ENCODE results near the gene PRKN.

GRCh38 chr6:162627825-162628224 lies 99.7 kb downstream of the PRKN start:
- no peak for TF ChIP-seq FOXM1 (IDR thresholded peaks at IDR 0.05; ENCODE audit: borderline replicate concordance)
- no peak for TF ChIP-seq FOXA1 (IDR thresholded peaks at IDR 0.05)
- no peak for TF ChIP-seq LEF1 (IDR thresholded peaks at IDR 0.05; ENCODE audit: borderline replicate concordance)
- TF ChIP-seq SP1 (IDR thresholded peaks at IDR 0.05): no peak
- no peak for TF ChIP-seq ELF4 (IDR thresholded peaks at IDR 0.05)
- no peak for TF ChIP-seq ZNF384 (IDR thresholded peaks at IDR 0.05)
- TF ChIP-seq BHLHE40 (IDR thresholded peaks at IDR 0.05; ENCODE audit: borderline replicate concordance): no peak
- no peak for TF ChIP-seq ARNT (IDR thresholded peaks at IDR 0.05)
- TF ChIP-seq, protein P1, sequence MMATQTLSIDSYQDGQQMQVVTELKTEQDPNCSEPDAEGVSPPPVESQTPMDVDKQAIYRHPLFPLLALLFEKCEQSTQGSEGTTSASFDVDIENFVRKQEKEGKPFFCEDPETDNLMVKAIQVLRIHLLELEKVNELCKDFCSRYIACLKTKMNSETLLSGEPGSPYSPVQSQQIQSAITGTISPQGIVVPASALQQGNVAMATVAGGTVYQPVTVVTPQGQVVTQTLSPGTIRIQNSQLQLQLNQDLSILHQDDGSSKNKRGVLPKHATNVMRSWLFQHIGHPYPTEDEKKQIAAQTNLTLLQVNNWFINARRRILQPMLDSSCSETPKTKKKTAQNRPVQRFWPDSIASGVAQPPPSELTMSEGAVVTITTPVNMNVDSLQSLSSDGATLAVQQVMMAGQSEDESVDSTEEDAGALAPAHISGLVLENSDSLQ (IDR thresholded peaks at IDR 0.05): no peak
- TF ChIP-seq FOXK2 (IDR thresholded peaks at IDR 0.05): no peak
- TF ChIP-seq TARDBP (IDR thresholded peaks at IDR 0.05): no peak
- no peak for TF ChIP-seq CTBP1 (IDR thresholded peaks at IDR 0.05; ENCODE audit: borderline replicate concordance)
- TF ChIP-seq SUZ12 (IDR thresholded peaks at IDR 0.05): no peak

All from HEK293T (cell line).